DMS53 treated with DMSO at 0.1 percent for 48 hours (cell line): Measurements from ENCODE around the gene CBARP.
"Not testable (repeated sequence)": the region's sequence is repeated elsewhere in the genome, so short reads cannot be mapped to it uniquely, and the experiment has no call there.

Experiments used
- DNase-seq: peaks from one replicate; lab custom pipeline; 2025; ENCODE audit not compliant: unreplicated experiment; lab: John Stamatoyannopoulos, UW

CBARP gene

GRCh38 chr19:1216756-1217155, 21.0 kb downstream of the CBARP start:
- no peak for DNase-seq

GRCh38 chr19:1214862-1215731, 22.7 kb downstream of the CBARP start:
- no peak for DNase-seq

DNA sequence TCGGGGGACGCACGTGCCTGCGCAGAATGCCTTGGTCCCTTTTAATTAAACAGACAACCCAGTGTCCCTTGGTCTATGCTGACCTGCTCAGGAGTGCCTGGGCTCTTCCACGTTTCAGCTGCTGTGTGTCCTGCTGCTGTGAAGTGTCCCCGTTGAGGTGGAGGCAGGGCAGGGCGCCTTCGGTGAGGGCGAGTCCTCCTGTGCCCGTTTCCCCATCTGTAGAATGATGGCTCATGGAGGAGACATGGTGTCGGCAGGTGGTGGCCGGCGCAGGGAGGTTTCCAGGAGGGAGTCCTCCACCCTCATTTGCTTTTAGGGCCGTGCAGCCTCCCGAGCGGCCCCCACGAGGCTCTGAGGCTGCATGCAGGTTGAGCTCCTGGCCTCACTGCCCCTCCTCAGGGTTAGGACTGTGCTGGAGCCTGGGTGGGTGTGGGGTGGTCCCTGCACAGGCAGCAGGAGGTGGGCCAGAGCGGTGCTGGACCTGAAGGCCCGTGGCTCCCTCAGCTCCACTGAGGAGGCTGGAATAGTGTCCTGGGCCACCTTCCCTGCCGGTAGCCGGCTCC, 23.4 kb downstream of the CBARP start:
- DNase-seq: no peak

DNA sequence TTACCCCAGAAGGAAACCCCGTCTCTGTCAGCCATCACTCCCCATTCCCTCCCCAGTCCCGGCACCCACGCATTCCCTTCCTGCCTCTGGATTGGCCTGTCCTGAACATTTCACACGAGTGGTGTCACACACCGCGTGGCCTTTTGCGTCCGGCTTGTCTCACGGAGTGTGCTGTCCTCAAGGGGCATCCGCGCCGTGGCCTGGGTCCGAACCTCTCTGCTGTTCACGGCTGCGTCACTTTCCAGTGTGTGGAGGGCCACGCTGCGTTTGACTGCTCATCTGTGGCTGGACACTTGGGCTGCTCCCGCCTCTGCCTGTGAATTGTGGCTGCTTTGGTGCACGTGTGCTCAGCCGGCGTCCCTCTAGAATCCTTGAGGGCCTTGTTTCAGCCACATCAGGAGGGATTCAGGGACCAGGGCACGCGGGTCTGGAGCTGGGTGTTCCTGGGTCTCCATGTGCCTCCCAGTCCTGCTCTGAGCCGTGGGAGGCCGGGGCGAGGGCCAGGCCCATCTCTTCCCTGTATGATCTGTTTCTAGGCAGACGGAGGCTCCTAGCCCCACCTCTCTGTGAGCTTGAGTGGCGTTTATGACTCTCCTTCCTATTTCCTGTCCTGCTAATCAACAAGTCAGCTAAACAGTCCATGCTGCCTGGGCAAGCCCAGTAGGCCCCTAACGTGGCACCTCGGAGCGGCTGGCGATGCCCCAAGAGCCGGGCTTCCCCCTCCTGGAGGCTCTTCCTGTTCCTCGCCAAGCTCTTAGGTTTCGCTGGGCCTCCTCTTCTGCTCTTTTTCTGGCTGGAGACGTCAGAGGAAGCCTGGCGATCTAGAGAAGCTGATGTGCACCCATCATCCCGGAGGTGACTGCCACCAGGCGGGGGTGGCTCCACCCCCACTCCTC, 24.2 kb downstream of the CBARP start:
- no peak for DNase-seq

DNA sequence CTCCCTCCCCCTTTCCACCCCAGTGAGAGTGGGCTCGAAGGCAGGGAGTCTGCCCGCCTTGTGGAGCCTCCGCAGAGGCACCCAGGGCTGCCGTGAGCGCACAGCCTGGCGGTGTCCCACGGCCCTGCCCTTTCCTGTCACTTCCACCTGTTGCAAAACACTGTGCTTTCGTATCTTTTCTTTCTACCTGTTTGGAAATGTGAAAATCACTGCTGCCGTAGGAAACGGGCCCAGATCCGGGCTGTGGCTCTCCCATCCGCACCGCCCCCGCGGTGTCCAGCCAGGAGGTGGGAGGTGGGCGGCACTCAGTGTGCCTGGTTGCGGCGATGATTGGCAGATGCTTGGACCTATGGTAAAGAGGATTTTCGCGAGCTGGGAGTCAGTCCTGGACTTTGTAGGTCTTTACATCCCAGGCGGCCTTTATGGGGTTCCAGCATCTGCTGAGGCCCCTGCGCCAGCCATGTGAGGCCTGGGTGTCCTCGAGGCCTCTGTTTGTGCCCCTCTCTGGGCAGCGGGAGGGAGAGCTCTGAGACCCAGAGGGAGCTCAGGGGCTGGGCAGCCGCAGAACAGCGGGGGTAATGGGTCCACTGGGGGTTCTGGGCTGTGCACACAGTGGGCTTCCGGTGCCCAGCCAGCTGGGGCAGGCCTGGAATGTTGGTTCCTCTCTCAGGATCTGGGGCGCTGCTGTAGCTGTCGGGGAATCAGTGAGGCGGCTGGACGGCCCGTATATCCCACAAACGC, 26.1 kb downstream of the CBARP start:
- DNase-seq: no peak

DNA sequence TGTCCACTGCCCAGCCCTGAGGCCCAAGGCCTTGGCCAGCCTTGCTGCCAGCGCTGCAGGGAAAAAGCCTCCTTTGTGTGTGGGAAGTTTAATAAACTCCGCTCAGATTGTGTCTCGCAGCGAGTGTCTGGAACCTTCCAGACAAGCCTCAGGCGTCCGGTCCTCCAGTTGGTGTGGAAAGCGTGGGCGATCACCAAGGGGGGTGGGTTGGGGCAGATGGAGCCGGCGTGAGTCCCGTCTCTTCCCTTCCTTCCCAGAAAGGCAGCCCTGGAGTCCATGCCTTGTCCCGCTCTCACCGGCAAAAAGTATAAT, 27.6 kb downstream of the CBARP start:
- DNase-seq: no peak

- DNase-seq: not testable (repeated sequence)
Measured at GRCh38 chr19:1208830-1209229, 29.0 kb downstream of the CBARP start.

DNA sequence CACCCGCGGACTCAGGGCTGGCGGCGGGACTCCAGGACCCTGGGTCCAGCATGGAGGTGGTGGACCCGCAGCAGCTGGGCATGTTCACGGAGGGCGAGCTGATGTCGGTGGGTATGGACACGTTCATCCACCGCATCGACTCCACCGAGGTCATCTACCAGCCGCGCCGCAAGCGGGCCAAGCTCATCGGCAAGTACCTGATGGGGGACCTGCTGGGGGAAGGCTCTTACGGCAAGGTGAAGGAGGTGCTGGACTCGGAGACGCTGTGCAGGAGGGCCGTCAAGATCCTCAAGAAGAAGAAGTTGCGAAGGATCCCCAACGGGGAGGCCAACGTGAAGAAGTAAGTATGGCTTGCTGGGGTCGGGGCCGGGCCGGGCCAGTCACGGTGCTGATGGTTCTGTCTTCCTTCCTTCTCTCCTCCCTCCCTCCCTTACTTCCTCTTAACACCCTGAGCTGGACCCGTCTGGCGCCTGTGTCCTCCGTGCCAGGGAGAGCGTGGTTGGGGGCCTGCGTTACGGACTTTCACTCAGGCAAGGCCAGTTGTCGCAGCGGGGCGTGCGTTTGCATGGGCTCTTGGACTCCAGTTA, 30.8 kb downstream of the CBARP start:
- no peak for DNase-seq

DNA sequence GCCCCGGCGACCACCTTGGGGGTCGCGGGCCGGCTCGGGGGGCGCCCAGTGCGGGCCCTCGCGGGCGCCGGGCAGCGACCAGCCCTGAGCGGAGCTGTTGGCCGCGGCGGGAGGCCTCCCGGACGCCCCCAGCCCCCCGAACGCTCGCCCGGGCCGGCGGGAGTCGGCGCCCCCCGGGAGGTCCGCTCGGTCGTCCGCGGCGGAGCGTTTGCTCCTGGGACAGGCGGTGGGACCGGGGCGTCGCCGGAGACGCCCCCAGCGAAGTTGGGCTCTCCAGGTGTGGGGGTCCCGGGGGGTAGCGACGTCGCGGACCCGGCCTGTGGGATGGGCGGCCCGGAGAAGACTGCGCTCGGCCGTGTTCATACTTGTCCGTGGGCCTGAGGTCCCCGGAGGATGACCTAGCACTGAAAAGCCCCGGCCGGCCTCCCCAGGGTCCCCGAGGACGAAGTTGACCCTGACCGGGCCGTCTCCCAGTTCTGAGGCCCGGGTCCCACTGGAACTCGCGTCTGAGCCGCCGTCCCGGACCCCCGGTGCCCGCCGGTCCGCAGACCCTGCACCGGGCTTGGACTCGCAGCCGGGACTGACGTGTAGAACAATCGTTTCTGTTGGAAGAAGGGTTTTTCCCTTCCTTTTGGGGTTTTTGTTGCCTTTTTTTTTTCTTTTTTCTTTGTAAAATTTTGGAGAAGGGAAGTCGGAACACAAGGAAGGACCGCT, 31.5 kb downstream of the CBARP start:
- no peak for DNase-seq

DNA sequence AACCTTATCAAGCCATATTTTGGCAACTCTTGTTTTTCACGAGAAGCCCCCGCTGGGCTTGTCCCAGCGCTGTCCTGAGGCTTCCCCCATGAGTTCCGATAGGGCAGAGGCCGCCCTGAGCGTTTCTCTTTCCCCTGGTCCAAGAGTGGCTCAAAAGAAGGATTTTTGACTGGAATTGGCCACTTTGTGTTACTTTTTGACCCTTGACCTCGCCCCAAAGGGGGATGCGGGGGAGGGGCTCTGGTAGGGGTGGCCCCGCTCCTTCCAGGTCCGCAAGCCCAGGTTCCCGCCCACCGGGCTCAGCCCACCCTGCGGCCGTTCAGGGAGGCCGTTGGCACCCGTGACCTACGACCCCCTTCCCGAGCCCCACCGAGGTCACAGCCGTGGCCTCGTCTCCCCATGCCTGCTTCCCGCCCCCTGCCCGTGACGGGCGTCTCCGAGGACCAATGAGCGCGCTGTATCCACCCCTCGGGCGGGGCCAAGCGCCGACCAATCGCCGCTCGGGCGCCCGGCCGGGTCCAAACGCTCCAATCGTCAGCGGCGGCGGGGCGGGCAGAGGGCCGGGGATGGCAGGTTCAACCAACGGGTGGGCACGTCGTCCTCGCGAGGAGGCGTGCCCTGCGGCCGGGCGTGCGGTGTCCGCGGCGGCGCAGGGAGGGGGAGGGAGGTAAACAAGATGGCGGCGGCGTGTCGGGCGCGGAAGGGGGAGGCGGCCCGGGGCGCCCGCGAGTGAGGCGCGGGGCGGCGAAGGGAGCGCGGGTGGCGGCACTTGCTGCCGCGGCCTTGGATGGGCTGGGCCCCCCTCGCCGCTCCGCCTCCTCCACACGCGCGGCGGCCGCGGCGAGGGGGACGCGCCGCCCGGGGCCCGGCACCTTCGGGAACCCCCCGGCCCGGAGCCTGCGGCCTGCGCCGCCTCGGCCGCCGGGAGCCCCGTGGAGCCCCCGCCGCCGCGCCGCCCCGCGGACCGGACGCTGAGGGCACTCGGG, 32.4 kb downstream of the CBARP start, which contains the start of gene STK11:
TSS of gene STK11 (plus strand) at position 665 of the 986 bp plus-strand sequence. CDS start 1,136 bp downstream, outside the sequence.
- DNase-seq: peak; percentile 82

DNA sequence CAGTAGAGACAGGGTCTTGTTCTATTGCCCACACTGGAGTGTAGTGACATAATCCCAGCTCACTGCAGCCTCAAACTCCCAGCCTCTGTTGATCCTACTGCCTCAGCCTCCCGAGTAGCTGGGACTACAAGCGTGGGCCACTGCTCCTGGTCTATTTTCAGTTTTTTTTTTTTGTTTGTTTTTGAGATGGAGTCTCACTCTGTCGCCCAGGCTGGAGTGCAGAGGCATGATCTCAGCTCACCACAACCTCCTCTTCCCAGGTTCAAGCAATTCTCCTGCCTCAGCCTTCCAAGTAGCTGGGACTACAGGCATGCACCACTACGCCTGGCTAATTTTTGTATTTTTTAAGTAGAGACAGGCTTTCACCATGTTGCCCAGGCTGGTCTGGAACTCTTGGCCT, 37.2 kb downstream of the CBARP start:
- DNase-seq: not testable (repeated sequence)

DNA sequence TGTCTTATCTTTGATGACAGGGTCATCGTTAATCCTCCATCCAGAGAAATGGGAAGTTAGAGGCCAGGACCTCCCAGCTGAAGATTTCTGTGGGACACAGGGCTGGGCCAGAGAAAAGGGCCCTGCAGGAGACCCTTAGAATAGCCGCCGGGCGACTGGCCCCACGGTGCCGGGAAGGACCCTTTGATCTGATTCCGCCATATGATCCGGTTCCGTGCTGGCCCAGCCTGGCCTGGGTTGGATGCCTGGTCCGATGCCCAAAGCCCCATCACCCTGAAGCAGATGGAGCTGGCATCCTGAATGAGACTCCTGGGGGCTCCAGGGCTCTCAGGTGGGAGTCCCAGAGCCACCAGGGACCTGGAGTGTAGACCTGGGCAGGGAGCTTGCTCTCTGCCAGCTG, 38.3 kb downstream of the CBARP start:
- no peak for DNase-seq

DNA sequence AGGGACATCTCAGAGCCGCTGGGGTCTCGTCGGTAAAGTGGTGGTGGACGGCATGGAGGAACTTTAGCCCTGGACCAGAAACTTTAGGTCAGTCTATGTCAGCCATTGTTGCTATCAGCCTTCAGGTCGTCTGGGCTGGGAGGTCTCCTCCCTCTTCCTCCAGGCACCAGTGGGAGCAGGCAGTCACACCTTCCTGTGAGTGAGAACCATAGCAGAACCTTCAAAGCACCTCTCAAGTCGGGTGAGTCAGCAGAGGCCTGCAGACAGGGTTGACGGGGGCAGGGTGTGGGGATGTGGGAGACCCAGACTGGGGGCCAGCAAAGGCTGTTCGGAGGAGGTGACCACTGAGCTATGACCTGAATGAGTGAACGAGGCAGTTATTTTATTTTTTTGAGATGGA, 48.4 kb downstream of the CBARP start:
- no peak for DNase-seq

DNA sequence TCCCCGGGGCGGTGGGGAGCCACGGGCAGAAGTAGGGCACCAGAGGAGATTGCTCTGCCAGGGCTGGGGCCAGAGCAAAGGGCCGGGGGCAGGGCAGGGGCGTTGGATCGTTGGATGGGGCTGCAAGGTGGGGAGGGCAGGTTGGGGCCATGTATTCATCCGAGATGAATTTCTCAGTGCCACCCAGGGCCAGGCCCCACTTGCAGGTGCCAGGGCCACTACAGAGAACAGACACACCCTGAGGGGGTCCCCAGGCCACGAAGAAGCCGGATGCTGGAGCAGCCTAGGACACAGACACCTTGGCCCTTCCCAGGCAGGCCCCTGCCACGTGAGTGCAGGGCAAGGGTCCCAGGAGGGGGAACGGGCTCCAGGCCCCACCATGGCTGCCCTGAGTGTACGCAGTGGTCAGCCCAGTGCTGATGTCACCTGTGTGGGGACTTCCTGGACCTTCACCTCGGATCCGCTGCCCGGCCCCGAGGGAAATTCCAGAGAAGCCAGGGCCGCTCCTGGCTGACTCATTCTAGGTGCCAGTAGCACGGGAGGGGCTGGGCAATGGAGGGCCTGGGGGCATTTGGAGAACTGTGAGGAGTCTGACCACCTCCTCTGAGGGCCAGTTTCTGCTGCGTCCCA, 54.1 kb downstream of the CBARP start:
- no peak for DNase-seq

GRCh38 chr19:1182727-1183126, 55.1 kb downstream of the CBARP start:
- DNase-seq: no peak

GRCh38 chr19:1182068-1182467, 55.7 kb downstream of the CBARP start:
- DNase-seq: no peak

- DNase-seq: peak; percentile 50
Measured at GRCh38 chr19:1181606-1182005, 56.2 kb downstream of the CBARP start.
